NB4 (cell line): ENCODE data around the gene PPP2R5C.

Experiments used
- DNase-seq: peaks from one replicate; pipeline ENCODE4 v3.0.0; 2010; ENCODE audit warnings: low read depth
- H3K4me3 ChIP-seq: one replicate; pipeline ENCODE4 v1.5.1; 2011; ENCODE audit warnings: mild to moderate bottlenecking, low read depth, low read length, moderate library complexity
- MYC ChIP-seq: IDR thresholded peaks from 2 replicates; pipeline ENCODE4 v1.6.1; 2011; ENCODE audit warnings: low read depth, low read length
- POLR2A ChIP-seq: IDR thresholded peaks from 2 replicates; pipeline ENCODE4 v1.6.1; 2011; ENCODE audit warnings: mild to moderate bottlenecking; ENCODE audit not compliant: insufficient read length; ENCODE audit errors: extremely low read depth
- TF ChIP-seq, protein P1 (sequence below): IDR thresholded peaks from 2 replicates; pipeline ENCODE4 v1.6.1; 2011; ENCODE audit warnings: low read depth, low read length
- TF ChIP-seq, protein P2 (sequence below): IDR thresholded peaks from one replicate; pipeline ENCODE4 v1.5.1; 2012; ENCODE audit warnings: low read depth, low read length

Gene PPP2R5C

DNA sequence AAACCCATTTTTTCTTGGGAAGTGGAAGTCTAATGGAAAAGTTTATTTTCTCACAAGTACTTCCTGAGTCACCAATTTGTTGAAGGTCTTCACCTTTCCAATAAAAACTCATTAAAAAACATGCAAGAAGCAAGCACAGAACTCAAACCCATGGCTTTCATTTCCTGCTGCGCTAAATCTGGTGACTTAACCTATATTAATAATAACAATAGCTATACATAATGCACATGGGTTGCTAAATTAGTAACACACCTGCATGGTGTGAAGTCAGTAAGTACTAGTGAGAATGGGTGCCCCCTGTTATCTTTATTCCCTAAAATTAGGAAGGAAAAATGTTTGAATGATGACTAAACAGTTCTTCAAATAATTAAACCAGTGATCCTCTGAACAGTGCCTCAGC is 52.3 kb downstream of the PPP2R5C start:
- TF ChIP-seq, protein P1, sequence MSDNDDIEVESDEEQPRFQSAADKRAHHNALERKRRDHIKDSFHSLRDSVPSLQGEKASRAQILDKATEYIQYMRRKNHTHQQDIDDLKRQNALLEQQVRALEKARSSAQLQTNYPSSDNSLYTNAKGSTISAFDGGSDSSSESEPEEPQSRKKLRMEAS: no peak
- TF ChIP-seq, protein P2, sequence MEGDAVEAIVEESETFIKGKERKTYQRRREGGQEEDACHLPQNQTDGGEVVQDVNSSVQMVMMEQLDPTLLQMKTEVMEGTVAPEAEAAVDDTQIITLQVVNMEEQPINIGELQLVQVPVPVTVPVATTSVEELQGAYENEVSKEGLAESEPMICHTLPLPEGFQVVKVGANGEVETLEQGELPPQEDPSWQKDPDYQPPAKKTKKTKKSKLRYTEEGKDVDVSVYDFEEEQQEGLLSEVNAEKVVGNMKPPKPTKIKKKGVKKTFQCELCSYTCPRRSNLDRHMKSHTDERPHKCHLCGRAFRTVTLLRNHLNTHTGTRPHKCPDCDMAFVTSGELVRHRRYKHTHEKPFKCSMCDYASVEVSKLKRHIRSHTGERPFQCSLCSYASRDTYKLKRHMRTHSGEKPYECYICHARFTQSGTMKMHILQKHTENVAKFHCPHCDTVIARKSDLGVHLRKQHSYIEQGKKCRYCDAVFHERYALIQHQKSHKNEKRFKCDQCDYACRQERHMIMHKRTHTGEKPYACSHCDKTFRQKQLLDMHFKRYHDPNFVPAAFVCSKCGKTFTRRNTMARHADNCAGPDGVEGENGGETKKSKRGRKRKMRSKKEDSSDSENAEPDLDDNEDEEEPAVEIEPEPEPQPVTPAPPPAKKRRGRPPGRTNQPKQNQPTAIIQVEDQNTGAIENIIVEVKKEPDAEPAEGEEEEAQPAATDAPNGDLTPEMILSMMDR: no peak
- TF ChIP-seq POLR2A (no peak), MYC (no peak)
- no peak for DNase-seq
- H3K4me3 ChIP-seq: no peak overlapping the region

DNA sequence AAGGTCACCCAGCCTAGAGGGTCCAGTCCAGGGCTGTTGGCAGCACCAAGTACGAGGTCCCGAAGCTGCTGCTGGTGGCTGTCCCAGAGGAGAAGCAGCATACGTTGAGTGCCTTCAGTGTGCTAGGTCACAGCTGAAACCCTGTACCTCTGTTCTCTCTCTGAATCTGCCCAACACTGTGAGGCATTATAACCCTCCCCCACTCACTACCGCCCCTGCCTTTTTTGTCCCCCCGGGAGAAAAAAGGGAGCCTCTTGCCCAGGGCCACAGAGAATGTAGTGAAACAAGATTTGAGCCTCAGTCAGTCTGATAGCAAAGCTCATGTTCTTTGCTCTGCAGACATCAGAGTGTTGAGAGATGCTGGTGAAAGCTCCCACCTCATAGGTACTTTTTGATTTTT is 53.4 kb downstream of the PPP2R5C start:
- TF ChIP-seq, protein P2: no peak
- TF ChIP-seq, protein P1: no peak
- TF ChIP-seq POLR2A (no peak), MYC (no peak)
- no peak for DNase-seq
- H3K4me3 ChIP-seq: no peak overlapping the region

DNA sequence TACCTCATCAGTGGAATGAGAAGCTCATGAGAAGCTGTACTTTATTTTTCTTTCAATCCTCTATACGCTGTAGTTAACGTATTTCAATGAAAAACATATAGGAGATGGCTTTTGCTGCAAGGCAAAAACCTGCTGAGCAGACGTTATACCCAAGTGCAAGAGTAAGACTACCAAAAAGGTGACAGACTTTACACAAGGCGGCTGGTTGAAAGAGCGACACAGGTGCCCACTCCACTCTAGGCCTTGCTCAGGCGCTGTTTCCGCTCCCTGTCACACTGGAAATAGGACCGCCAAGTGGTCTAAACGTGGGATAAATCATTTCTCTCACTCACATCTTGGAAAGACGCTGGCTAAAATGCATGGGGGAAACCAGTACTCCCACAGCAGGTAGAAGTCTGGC is 54.5 kb downstream of the PPP2R5C start:
- TF ChIP-seq, protein P1: no peak
- TF ChIP-seq MYC (no peak), POLR2A (no peak)
- TF ChIP-seq, protein P2: no peak
- H3K4me3 ChIP-seq: no peak overlapping the region
- no peak for DNase-seq

DNA sequence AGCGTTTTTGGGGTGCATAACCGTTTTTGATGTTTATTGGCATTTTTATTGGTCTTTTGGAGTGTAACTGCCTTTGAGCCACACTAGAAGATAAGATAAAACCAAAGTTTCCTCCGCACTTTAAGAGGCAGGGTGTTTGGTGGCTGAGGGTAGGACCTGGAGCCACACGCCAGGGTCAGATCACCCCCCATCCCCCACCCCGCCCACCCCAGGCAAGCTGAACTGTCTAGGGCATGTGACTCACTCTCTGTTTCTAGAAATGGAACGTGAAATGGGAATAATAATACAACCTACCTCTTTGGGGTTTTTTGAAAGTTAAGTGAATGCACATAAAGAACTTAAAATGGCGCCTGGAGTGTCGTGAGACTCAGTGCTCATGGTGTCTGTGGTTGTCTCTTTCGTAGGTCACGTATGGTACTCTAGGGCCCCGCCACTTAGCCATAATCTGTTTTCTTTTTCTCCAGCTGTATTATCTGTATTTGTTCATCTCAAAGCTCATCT is 56.0 kb downstream of the PPP2R5C start:
- H3K4me3 ChIP-seq: no peak overlapping the region
- TF ChIP-seq, protein P2: no peak
- TF ChIP-seq POLR2A (no peak), MYC (no peak)
- TF ChIP-seq, protein P1: no peak
- DNase-seq: no peak

DNA sequence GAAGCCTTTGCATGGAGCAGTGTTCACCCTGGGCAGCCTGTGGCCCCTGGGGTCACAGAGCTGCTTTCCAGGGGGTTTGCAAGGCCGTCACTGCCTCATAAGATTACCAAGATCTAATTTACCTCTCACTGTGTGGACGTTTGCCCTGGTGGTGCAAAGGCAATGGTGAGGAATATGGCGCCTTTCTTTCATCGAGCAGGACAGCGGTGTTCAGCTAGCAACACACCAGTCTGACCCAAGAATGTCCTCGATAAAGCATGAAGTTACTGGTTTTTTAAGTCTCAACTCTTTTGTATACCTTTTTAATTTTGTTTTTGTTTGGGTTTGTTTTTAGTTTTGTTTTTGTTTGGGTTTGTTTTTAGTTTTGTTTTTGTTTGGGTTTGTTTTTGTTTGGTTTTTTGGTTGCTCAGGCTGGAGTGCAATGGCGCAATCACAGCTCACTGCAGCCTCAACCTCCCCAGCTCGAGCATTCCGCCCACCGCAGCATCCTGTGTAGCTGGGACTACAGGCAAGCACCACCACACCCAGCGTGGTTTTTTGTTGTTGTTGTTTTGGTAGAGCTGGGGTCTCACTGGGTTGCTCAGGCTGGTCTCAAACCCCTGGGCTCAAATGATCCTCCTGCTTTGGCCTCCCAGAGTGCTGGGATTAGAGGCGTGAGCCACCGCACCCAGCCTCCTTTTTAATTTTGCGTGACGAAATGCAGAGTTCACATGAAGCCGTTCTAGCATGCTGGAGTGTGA is 57.9 kb downstream of the PPP2R5C start:
- TF ChIP-seq, protein P2: no peak
- TF ChIP-seq MYC: no peak
- TF ChIP-seq POLR2A: no peak
- TF ChIP-seq, protein P1: no peak
- no peak for DNase-seq
- no peak overlapping the region for H3K4me3 ChIP-seq
